GM12878 (cell line): Measurements from ENCODE around the gene EMILIN2. TPM values are rescaled to one million over a fixed set of nuclear protein-coding genes. Genes with fewer than 3 reads are reported as not detected.

Experiments used
- ATAC-seq: fragments of 200-7000 bp; cut with Tn5 transposase; 3 replicates; pipeline ENCODE4 v1.9.1; 2020; ENCODE audit warnings: mild to moderate bottlenecking, moderate library complexity
- BruUV-seq: library from RNA; stranded (reverse); fragments of 400-500 nt; replicated peaks from 2 replicates; lab custom pipeline; 2021; lab: Mats Ljungman, UMichigan
- CTCF ChIA-PET: fragments of 300-600 bp; sonication (Branson Sonifier 250); formaldehyde crosslinking; extraction: SDS; loops from one replicate; lab custom pipeline; 2021; ENCODE audit warnings: inconsistent platforms; lab: Yijun Ruan, JAX
- POLR2A ChIA-PET: fragments of 350-600 bp; formaldehyde crosslinking; extraction: SDS; loops from one replicate; lab custom pipeline; 2021; ENCODE audit warnings: inconsistent platforms; lab: Charles Lee
- RAD21 ChIA-PET: fragments of 300-600 bp; sonication (Branson Sonifier 250); formaldehyde crosslinking; loops from one replicate; lab custom pipeline; 2023; ENCODE audit warnings: antibody characterized with exemption; ENCODE audit not compliant: unreplicated experiment; lab: Charles Lee
- SMC1A ChIA-PET: fragments of 300-600 bp; sonication (Branson Sonifier 250); formaldehyde crosslinking; loops from one replicate; lab custom pipeline; 2023; ENCODE audit not compliant: unreplicated experiment, uncharacterized antibody; lab: Charles Lee
- DNase-seq: peaks from one replicate; pipeline ENCODE4 v3.0.0-alpha.2; 2011; ENCODE audit warnings: low read depth, low spot score
- FAIRE-seq: peaks from 3 replicates; lab custom pipeline; 2011; peaks lifted over from hg19 to GRCh38; lab: Jason Lieb, UNC
- H2AFZ ChIP-seq: 2 replicates; pipeline ENCODE4 v1.6.0; 2011; ENCODE audit warnings: low read depth, low read length, control low read depth; ENCODE audit not compliant: control insufficient read depth
- H3K27ac ChIP-seq: 2 replicates; pipeline ENCODE4 v1.5.1; 2011; ENCODE audit warnings: control low read depth; ENCODE audit not compliant: control insufficient read depth, insufficient read depth
- H3K27me3 ChIP-seq, 2 experiments: replicated peaks in 1 of 2; 2 replicates each; pipeline versions ENCODE4 v1.6.0 to v1.6.1; 2011; ENCODE audit warnings: low read length in 1 of 2; ENCODE audit not compliant: control insufficient read depth in 2 of 2, insufficient read depth in 2 of 2
- H3K36me3 ChIP-seq, 2 experiments: 2 replicates each; pipeline ENCODE4 v1.5.1; 2011; ENCODE audit warnings: low read length in 1 of 2; ENCODE audit not compliant: control insufficient read depth in 2 of 2, insufficient read depth in 2 of 2
- H3K4me1 ChIP-seq: 2 replicates; pipeline ENCODE4 v1.6.1; 2011; ENCODE audit warnings: mild to moderate bottlenecking, low read length, moderate library complexity, mixed read lengths; ENCODE audit not compliant: control insufficient read depth, insufficient read depth
- H3K4me2 ChIP-seq: 2 replicates; pipeline ENCODE4 v1.6.0; 2011; ENCODE audit warnings: control low read depth; ENCODE audit not compliant: control insufficient read depth, insufficient read depth
- H3K4me3 ChIP-seq: fragments of 200-600 bp; sonication (generic); 2 replicates; pipeline ENCODE4 v1.5.1; 2016
- H3K79me2 ChIP-seq: 2 replicates; pipeline ENCODE4 v1.6.0; 2011; ENCODE audit warnings: low read length; ENCODE audit not compliant: control insufficient read depth, insufficient read depth
- H3K9ac ChIP-seq: 2 replicates; pipeline ENCODE4 v1.8.0; 2011; ENCODE audit warnings: low read length, control low read depth, mixed read lengths; ENCODE audit not compliant: control insufficient read depth, insufficient read depth
- H3K9me3 ChIP-seq: replicated peaks from 3 replicates; pipeline ENCODE4 v1.5.1; 2011; ENCODE audit warnings: mild to moderate bottlenecking, low read length; ENCODE audit not compliant: control insufficient read depth, insufficient read depth
- H4K20me1 ChIP-seq: 2 replicates; pipeline ENCODE4 v1.6.0; 2011; ENCODE audit not compliant: control insufficient read depth, insufficient read depth
- DPF2 ChIP-seq: fragments of 450-650 bp; IDR thresholded peaks from 2 replicates; pipeline ENCODE4 v1.6.1; 2017; ENCODE audit warnings: mild to moderate bottlenecking
- E4F1 ChIP-seq: fragments of 450-650 bp; IDR thresholded peaks from 2 replicates; pipeline ENCODE4 v1.6.1; 2018; ENCODE audit warnings: borderline replicate concordance, mild to moderate bottlenecking; ENCODE audit not compliant: partially characterized antibody
- FOXK2 ChIP-seq: fragments of 450-650 bp; IDR thresholded peaks from 2 replicates; pipeline ENCODE4 v1.6.1; 2017; ENCODE audit warnings: mild to moderate bottlenecking, moderate library complexity
- GABPA ChIP-seq: IDR thresholded peaks from 2 replicates; pipeline ENCODE4 v1.6.1; 2014; ENCODE audit warnings: antibody characterized with exemption, low read depth, mild to moderate bottlenecking, inconsistent platforms
- IKZF1 ChIP-seq: fragments of 450-650 bp; conservative IDR thresholded peaks from 2 replicates; pipeline ENCODE4 v1.6.1; 2017; ENCODE audit warnings: antibody characterized with exemption, mild to moderate bottlenecking
- KAT2A ChIP-seq: conservative IDR thresholded peaks from 2 replicates; pipeline ENCODE4 v1.6.1; 2011; ENCODE audit warnings: low read depth, low read length; ENCODE audit not compliant: control insufficient read depth
- POLR2AphosphoS2 ChIP-seq: IDR thresholded peaks from 2 replicates; pipeline ENCODE4 v1.6.1; 2011; ENCODE audit warnings: low read depth, mild to moderate bottlenecking, low read length, improper control_type of control experiment, moderate library complexity
- RBBP5 ChIP-seq: fragments of 200-600 bp; sonication (generic); conservative IDR thresholded peaks from 2 replicates; pipeline ENCODE4 v1.6.1; 2016
- REST ChIP-seq: IDR thresholded peaks from 2 replicates; pipeline ENCODE4 v1.6.1; 2012; ENCODE audit warnings: mild to moderate bottlenecking, low read depth, low read length
- SREBF2 ChIP-seq: IDR thresholded peaks from 2 replicates; pipeline ENCODE4 v1.6.1; 2012; ENCODE audit warnings: mild to moderate bottlenecking, low read length
- TBL1XR1 ChIP-seq: IDR thresholded peaks from 2 replicates; pipeline ENCODE4 v1.6.1; 2012; ENCODE audit warnings: low read depth, low read length, improper control_type of control experiment
- YBX1 ChIP-seq: fragments of 450-650 bp; IDR thresholded peaks from 2 replicates; pipeline ENCODE4 v1.6.1; 2016; ENCODE audit warnings: antibody characterized with exemption
- ZNF384 ChIP-seq: IDR thresholded peaks from 2 replicates; pipeline ENCODE4 v1.6.1; 2012; ENCODE audit warnings: low read depth, mild to moderate bottlenecking, low read length, improper control_type of control experiment, borderline replicate concordance
- ZSCAN29 ChIP-seq: fragments of 450-650 bp; IDR thresholded peaks from 2 replicates; pipeline ENCODE4 v1.6.1; 2017; ENCODE audit warnings: mild to moderate bottlenecking, moderate library complexity
- WGBS: methylation state at CpG from one replicate; pipeline ENCODE4 v1.1.6; 2016; ENCODE audit warnings: low lambda C conversion rate; ENCODE audit not compliant: insufficient replicate concordance, insufficient coverage; ENCODE audit errors: missing lambda C conversion rate; 5-methylcytosine and 5-hydroxymethylcytosine counted together
- in situ Hi-C: fragments of 300-500 bp; cut with MboI; formaldehyde crosslinking; loops from 9 replicates; pipeline ENCODE4 v1.14.3; 2018; ENCODE audit warnings: mixed read lengths
- intact Hi-C: fragments of 100-400 bp; cut with micrococcal nuclease; formaldehyde crosslinking; loops from one replicate; pipeline ENCODE4 v1.14.2; 2022; ENCODE audit not compliant: unreplicated experiment
- polyA plus RNA-seq, 11 experiments: library from polyadenylated mRNA; depleted of rRNA in 4 of 11; unstranded in 6 of 11; stranded (reverse) in 5 of 11; fragments of >200 nt; fragmentation: Nextera tagmentation in 4 of 11; fragmentation: Illumina TruSeq in 1 of 11; extraction: Ambion mirVana in 4 of 11; extraction: Trizol in 1 of 11; gene quantifications; 1 replicate in 1 of 11; 2 replicates in 10 of 11; pipeline versions ENCODE4 v1.2.1 to v1.2.3, GENCODE V29; 2011 to 2016; ENCODE audit warnings: inconsistent platforms in 2 of 11, missing spikeins in 2 of 11, low read depth in 1 of 11
- total RNA-seq, 4 experiments: library from RNA; depleted of rRNA in 3 of 4; stranded (reverse); fragments of >200 nt in 3 of 4; fragmentation: Illumina TruSeq in 1 of 4; extraction: Trizol in 1 of 4; gene quantifications; 2 replicates each; pipeline versions ENCODE4 v1.2.1 to v1.2.3, GENCODE V29; 2013 to 2021
- TF ChIP-seq, protein P1 (sequence below): fragments of 450-650 bp; IDR thresholded peaks from 2 replicates; pipeline ENCODE4 v1.6.1; 2016; ENCODE audit warnings: mild to moderate bottlenecking

The EMILIN2 gene
- total and polyA plus RNA-seq, 10 of the 15 experiments (the other 5 are each of a cell fraction or from before 2014, with no cell fraction given), result 0.58 to 18.4 (median 5.9) TPM

DNA sequence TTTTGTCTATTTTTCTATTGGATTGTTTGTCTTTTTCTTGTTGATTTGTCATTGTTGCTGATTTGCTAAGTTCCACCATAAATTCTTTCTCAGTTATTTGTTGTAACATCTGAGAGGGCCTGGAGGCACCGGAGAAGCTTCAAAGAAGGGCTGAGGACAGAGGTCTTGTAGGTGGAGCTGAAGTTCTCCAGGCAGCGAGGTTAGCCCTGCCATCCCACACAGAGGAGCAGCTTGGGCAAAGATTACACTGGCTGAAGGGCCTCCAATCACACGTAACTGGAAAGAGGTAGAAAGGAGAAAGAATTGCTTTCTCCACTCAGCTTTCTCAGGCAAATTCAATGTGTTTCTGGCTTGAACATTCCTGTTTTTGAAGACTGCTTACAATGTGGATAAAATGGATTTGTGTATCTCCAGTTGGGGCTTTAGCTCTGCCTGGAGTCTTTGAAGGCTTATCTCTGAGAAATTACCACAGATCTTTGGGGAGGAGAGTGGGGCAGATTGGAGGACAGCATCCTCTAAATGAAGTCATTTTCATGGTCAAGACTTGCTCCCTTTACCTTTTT lies 21.1 kb upstream of the EMILIN2 start (continued):
- no peak for TF ChIP-seq GABPA
- no peak for TF ChIP-seq YBX1
- TF ChIP-seq FOXK2, result no peak

GRCh38 chr18:2826581-2826980 lies 20.2 kb upstream of the EMILIN2 start:
- RAD21 ChIA-PET, result no interaction called here
- no peak overlapping the region for H3K9ac ChIP-seq
- DNase-seq (no peak), FAIRE-seq (no peak), ATAC-seq (no peak)
- no peaks in the 10 kb centered on the region for H3K9me3 ChIP-seq
- CTCF ChIA-PET, result no interaction called here
- no peaks in the 10 kb centered on the region for H3K79me2 ChIP-seq
- H4K20me1 ChIP-seq, result no peaks in the 10 kb centered on the region
- no peak overlapping the region for H3K4me3 ChIP-seq
- no peak overlapping the region for H2AFZ ChIP-seq
- no peak overlapping the region for H3K4me2 ChIP-seq
- no peaks in the 10 kb centered on the region for H3K27me3 ChIP-seq
- H3K36me3 ChIP-seq, result no peaks in the 10 kb centered on the region
- in situ Hi-C loops (no loop called here), intact Hi-C loops (no loop called here)
- H3K27ac ChIP-seq, result no peak overlapping the region
- H3K4me1 ChIP-seq, result no peaks in the 10 kb centered on the region
- POLR2A ChIA-PET, result interaction anchor here (0.7 kb wide), 1 partner anchor 164 kb away, joined by 4 read pairs; no protein-coding TSS in a partner anchor
- SMC1A ChIA-PET, result no interaction called here
- no TSS peak for BruUV-seq
- 45% methylated on average over 10 of the region's 10 CpGs for WGBS
- TF ChIP-seq IKZF1 (no peak), REST (no peak), ZSCAN29 (no peak), POLR2AphosphoS2 (no peak), SREBF2 (no peak), E4F1 (no peak), RBBP5 (no peak), KAT2A (no peak), TBL1XR1 (no peak), DPF2 (no peak), ZNF384 (no peak)
- TF ChIP-seq, protein P1, sequence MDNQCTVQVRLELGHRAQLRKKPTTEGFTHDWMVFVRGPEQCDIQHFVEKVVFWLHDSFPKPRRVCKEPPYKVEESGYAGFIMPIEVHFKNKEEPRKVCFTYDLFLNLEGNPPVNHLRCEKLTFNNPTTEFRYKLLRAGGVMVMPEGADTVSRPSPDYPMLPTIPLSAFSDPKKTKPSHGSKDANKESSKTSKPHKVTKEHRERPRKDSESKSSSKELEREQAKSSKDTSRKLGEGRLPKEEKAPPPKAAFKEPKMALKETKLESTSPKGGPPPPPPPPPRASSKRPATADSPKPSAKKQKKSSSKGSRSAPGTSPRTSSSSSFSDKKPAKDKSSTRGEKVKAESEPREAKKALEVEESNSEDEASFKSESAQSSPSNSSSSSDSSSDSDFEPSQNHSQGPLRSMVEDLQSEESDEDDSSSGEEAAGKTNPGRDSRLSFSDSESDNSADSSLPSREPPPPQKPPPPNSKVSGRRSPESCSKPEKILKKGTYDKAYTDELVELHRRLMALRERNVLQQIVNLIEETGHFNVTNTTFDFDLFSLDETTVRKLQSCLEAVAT, result no peak
